ENCODE results near the gene NAGPA. TPM values are rescaled to one million over a fixed set of nuclear protein-coding genes. Genes with fewer than 3 reads are reported as not detected.

NAGPA gene
- polyA plus RNA-seq, 1 of the 3 experiments (the other 2 are of a cell fraction) = 16.5 TPM

GRCh38 chr16:5007256-5007655 is 26.5 kb downstream of the NAGPA start (continued):
- no peak for TF ChIP-seq NRF1 (IDR thresholded peaks at IDR 0.05; ENCODE audit: low read depth, low read length)

GRCh38 chr16:5006348-5007193 is 27.2 kb downstream of the NAGPA start:
- CTCF ChIA-PET = no interaction called here

More at GRCh38 chr16:5006348-5007193, 27.2 kb downstream of the NAGPA start:
- no peak overlapping the region for H3K4me2 ChIP-seq
- no peak overlapping the region for H3K27ac ChIP-seq (ENCODE audit: low read depth in 2 of 2, low read length in 1 of 2)
- H3K9me3 ChIP-seq = no peaks in the 10 kb centered on the region
- WGBS (ENCODE audit: low lambda C conversion rate) = 53% methylated on average over 14 of the region's 22 CpGs
- H3K9ac ChIP-seq = no peak overlapping the region
- H3K27me3 ChIP-seq (ENCODE audit: insufficient read depth) = peaks cover 20% of the 10 kb centered on the region; the same call in 1 of the 2 replicates
- H3K4me3 ChIP-seq (ENCODE audit: low read depth in 2 of 2, low read length in 1 of 2) = no peak overlapping the region
- no peak for DNase-seq
- no peaks in the 10 kb centered on the region for H3K79me2 ChIP-seq (ENCODE audit: insufficient read depth)
- no peak overlapping the region for H2AFZ ChIP-seq (ENCODE audit: low read depth)
- TF ChIP-seq SIN3A (IDR thresholded peaks at IDR 0.05; ENCODE audit: borderline replicate concordance, low read depth, low read length) = no peak
- TF ChIP-seq IRF3 (IDR thresholded peaks at IDR 0.05; ENCODE audit: low read depth, low read length) = no peak
- no peak for TF ChIP-seq NRF1 (IDR thresholded peaks at IDR 0.05; ENCODE audit: low read depth, low read length)
- no peak for TF ChIP-seq CHD2 (IDR thresholded peaks at IDR 0.05; ENCODE audit: low read length, partially characterized antibody)
- TF ChIP-seq TCF12 (IDR thresholded peaks at IDR 0.05) = no peak
- no peak for TF ChIP-seq USF2 (IDR thresholded peaks at IDR 0.05; ENCODE audit: borderline replicate concordance, low read depth, low read length)
- no peak for TF ChIP-seq TEAD4 (IDR thresholded peaks at IDR 0.05; ENCODE audit: borderline replicate concordance, insufficient read depth)
- no peak for TF ChIP-seq ZBTB33 (IDR thresholded peaks at IDR 0.05; ENCODE audit: borderline replicate concordance, low read depth)
- TF ChIP-seq FOXM1 (IDR thresholded peaks at IDR 0.05; ENCODE audit: low read depth) = no peak
- TF ChIP-seq CTCF (IDR thresholded peaks at IDR 0.05) = no peak
- no peak for TF ChIP-seq POLR2AphosphoS5 (IDR thresholded peaks at IDR 0.05; ENCODE audit: low read depth, low read length)
- H3K9me2 ChIP-seq = no peaks in the 10 kb centered on the region
- H4K20me1 ChIP-seq (ENCODE audit: insufficient read depth) = no peaks in the 10 kb centered on the region
- no peaks in the 10 kb centered on the region for H3F3A ChIP-seq (replicated peaks; ENCODE audit: insufficient read depth)
- H3K4me1 ChIP-seq (ENCODE audit: control insufficient read depth in 1 of 2, insufficient read depth in 2 of 2, low read depth in 1 of 2, low read length in 1 of 2) = no peaks in the 10 kb centered on the region
- POLR2A ChIA-PET = no interaction called here
- no peaks in the 10 kb centered on the region for H3K36me3 ChIP-seq (replicated peaks in 1 of 2; ENCODE audit: control insufficient read depth in 1 of 2, insufficient read depth in 2 of 2, low read length in 1 of 2)

Measured in SK-N-SH (cell line).